GM12891 (cell line): ENCODE measurements around the gene NNAT.

ENCODE experiments used
- DNase-seq: peaks from one replicate; pipeline ENCODE4 v3.0.0; 2011; ENCODE audit warnings: low spot score; ENCODE audit not compliant: insufficient read length
- FAIRE-seq: peaks from 2 replicates; lab custom pipeline; 2011; peaks lifted over from hg19 to GRCh38; lab: Jason Lieb, UNC
- PAX5 ChIP-seq: IDR thresholded peaks from 2 replicates; pipeline ENCODE4 v1.6.1; 2011; ENCODE audit warnings: low read length, moderate library complexity, mild to moderate bottlenecking; ENCODE audit not compliant: insufficient read depth, severe bottlenecking
- POLR2A ChIP-seq: IDR thresholded peaks from 2 replicates; pipeline ENCODE4 v1.6.1; 2011; ENCODE audit warnings: low read depth, low read length, control low read depth
- POLR2AphosphoS5 ChIP-seq: IDR thresholded peaks from 2 replicates; pipeline ENCODE4 v1.6.1; 2011; ENCODE audit warnings: low read depth, low read length, control low read depth
- POU2F2 ChIP-seq: IDR thresholded peaks from 2 replicates; pipeline ENCODE4 v1.6.1; 2011; ENCODE audit warnings: low read depth, mild to moderate bottlenecking, control low read depth, low read length, moderate library complexity
- SPI1 ChIP-seq: IDR thresholded peaks from 2 replicates; pipeline ENCODE4 v1.6.1; 2011; ENCODE audit warnings: low read depth, low read length, control low read depth
- TAF1 ChIP-seq: IDR thresholded peaks from 2 replicates; pipeline ENCODE4 v1.6.1; 2011; ENCODE audit warnings: low read depth, low read length, control low read depth

NNAT gene

GRCh38 chr20:37501940-37502339, 19.1 kb upstream of the NNAT start:
- TF ChIP-seq POU2F2 (no peak), POLR2A (no peak), POLR2AphosphoS5 (no peak)
- no peak for DNase-seq
- FAIRE-seq, result no peak

- no peak for DNase-seq
- no peak for FAIRE-seq
- no peak for TF ChIP-seq POU2F2
- TF ChIP-seq SPI1, result no peak
Measured at GRCh38 chr20:37502654-37503053, 18.4 kb upstream of the NNAT start.

GRCh38 chr20:37503256-37503927, 17.7 kb upstream of the NNAT start:
- TF ChIP-seq POLR2A (no peak), POLR2AphosphoS5 (no peak), POU2F2 (no peak), TAF1 (no peak), SPI1 (no peak), PAX5 (no peak)
- FAIRE-seq (no peak), DNase-seq (no peak)

GRCh38 chr20:37504404-37505096, 16.5 kb upstream of the NNAT start:
- FAIRE-seq (no peak), DNase-seq (no peak)
- no peak for TF ChIP-seq POLR2A
- TF ChIP-seq PAX5, result no peak
- TF ChIP-seq TAF1, result no peak
- TF ChIP-seq SPI1, result no peak
- no peak for TF ChIP-seq POLR2AphosphoS5

GRCh38 chr20:37505263-37506151, 15.5 kb upstream of the NNAT start:
- DNase-seq, result no peak
- no peak for FAIRE-seq
- TF ChIP-seq POLR2AphosphoS5 (no peak), SPI1 (no peak), POU2F2 (no peak), TAF1 (no peak), POLR2A (no peak), PAX5 (no peak)

GRCh38 chr20:37506152-37506725, 14.8 kb upstream of the NNAT start:
- DNase-seq (no peak), FAIRE-seq (no peak)
- TF ChIP-seq PAX5 (no peak), TAF1 (no peak), POLR2A (no peak), SPI1 (no peak)

- FAIRE-seq (no peak), DNase-seq (no peak)
- no peak for TF ChIP-seq TAF1
- TF ChIP-seq POLR2A, result no peak
- no peak for TF ChIP-seq POLR2AphosphoS5
- no peak for TF ChIP-seq SPI1
- no peak for TF ChIP-seq POU2F2
- TF ChIP-seq PAX5, result no peak
Measured at GRCh38 chr20:37510226-37510625, 10.8 kb upstream of the NNAT start.

GRCh38 chr20:37511610-37512275, 9.3 kb upstream of the NNAT start:
- FAIRE-seq (no peak), DNase-seq (no peak)
- TF ChIP-seq PAX5 (no peak), POU2F2 (no peak), TAF1 (no peak), POLR2AphosphoS5 (no peak), SPI1 (no peak), POLR2A (no peak)

GRCh38 chr20:37513779-37514359, 7.2 kb upstream of the NNAT start:
- DNase-seq, result no peak
- no peak for TF ChIP-seq TAF1
- no peak for TF ChIP-seq SPI1
- no peak for TF ChIP-seq POLR2A
- no peak for TF ChIP-seq POU2F2
- TF ChIP-seq PAX5, result no peak
- no peak for TF ChIP-seq POLR2AphosphoS5
- no peak for FAIRE-seq
